ENCODE data around the gene METTL15.

METTL15 gene

DNA sequence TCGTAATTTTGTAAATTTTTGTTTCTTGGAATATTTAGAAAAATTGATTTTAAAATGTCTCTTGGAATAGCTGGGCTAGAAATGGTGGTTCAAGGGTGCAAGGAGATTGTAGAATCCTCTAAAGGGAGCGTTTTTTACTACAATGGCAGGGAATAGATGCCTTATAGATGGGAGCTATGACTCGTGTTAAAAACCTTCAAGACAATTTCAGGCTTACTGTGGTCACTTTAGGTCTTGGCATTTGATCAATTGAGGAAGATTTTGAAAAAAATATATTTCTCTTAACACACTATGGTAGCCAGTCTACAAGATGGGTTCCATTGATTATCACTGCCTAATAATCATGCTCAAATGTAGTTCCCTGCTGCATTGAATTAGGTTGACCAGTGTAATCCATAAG is 25.0 kb downstream of the METTL15 start:
- TF ChIP-seq, protein P1, sequence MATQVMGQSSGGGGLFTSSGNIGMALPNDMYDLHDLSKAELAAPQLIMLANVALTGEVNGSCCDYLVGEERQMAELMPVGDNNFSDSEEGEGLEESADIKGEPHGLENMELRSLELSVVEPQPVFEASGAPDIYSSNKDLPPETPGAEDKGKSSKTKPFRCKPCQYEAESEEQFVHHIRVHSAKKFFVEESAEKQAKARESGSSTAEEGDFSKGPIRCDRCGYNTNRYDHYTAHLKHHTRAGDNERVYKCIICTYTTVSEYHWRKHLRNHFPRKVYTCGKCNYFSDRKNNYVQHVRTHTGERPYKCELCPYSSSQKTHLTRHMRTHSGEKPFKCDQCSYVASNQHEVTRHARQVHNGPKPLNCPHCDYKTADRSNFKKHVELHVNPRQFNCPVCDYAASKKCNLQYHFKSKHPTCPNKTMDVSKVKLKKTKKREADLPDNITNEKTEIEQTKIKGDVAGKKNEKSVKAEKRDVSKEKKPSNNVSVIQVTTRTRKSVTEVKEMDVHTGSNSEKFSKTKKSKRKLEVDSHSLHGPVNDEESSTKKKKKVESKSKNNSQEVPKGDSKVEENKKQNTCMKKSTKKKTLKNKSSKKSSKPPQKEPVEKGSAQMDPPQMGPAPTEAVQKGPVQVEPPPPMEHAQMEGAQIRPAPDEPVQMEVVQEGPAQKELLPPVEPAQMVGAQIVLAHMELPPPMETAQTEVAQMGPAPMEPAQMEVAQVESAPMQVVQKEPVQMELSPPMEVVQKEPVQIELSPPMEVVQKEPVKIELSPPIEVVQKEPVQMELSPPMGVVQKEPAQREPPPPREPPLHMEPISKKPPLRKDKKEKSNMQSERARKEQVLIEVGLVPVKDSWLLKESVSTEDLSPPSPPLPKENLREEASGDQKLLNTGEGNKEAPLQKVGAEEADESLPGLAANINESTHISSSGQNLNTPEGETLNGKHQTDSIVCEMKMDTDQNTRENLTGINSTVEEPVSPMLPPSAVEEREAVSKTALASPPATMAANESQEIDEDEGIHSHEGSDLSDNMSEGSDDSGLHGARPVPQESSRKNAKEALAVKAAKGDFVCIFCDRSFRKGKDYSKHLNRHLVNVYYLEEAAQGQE (IDR thresholded peaks at IDR 0.05; ENCODE audit: insufficient read depth in 1 of 2, low read depth in 2 of 2, low read length in 2 of 2) = no peak
- TF ChIP-seq TAF1 (IDR thresholded peaks at IDR 0.05; ENCODE audit: borderline replicate concordance, insufficient read depth, low read length) = no peak
- no peak for TF ChIP-seq FOXP2 (optimal IDR thresholded peaks at IDR 0.05; ENCODE audit: borderline replicate concordance, extremely low read depth, extremely low read length, insufficient read depth)
- no peak for TF ChIP-seq SIN3A (IDR thresholded peaks at IDR 0.05; ENCODE audit: borderline replicate concordance, insufficient read depth, low read length)
- TF ChIP-seq POLR2AphosphoS5 (IDR thresholded peaks at IDR 0.05; ENCODE audit: low read depth, low read length) = no peak

DNA sequence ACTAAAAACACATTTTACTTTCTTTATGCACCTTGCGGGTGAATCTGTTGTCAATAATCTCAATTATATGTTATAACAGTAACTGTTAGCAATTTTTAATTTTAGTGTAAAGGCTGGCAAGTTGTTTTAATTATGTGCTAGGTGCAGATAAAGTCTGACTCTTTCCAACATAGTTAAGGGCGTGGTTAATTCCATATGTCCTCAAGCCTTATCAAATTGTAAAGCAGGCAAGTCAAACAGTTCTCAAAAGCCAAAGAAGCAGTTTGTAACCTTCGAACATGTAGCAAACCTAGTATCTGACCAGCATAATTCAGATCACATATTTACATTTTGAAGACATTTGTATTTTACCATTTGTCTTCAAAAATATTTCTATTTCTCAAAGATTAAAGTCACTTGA is 29.2 kb downstream of the METTL15 start:
- TF ChIP-seq TAF1 (IDR thresholded peaks at IDR 0.05; ENCODE audit: borderline replicate concordance, insufficient read depth, low read length) = no peak
- TF ChIP-seq SIN3A (IDR thresholded peaks at IDR 0.05; ENCODE audit: borderline replicate concordance, insufficient read depth, low read length) = no peak
- no peak for TF ChIP-seq FOXP2 (optimal IDR thresholded peaks at IDR 0.05; ENCODE audit: borderline replicate concordance, extremely low read depth, extremely low read length, insufficient read depth)
- no peak for TF ChIP-seq POLR2AphosphoS5 (IDR thresholded peaks at IDR 0.05; ENCODE audit: low read depth, low read length)
- TF ChIP-seq, protein P1 (IDR thresholded peaks at IDR 0.05; ENCODE audit: insufficient read depth in 1 of 2, low read depth in 2 of 2, low read length in 2 of 2) = no peak

DNA sequence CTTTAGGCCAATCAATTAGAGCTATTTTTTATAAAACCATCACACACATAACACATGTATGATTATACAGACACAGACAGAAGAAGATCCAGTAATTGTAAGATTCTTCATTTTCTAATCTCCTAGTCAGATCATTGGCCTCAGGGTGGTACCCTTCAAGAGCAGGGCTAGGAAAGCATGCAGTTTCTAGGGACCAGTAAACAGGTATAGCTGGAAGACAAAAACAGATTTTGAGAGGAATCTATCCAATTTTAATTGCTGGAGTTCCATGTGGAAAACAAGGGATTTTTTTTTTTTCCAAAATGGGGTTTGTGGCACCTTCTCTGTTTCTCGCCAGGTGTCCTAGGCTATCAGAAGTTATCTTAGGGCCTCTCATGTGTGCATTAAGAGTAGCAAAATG is 29.6 kb downstream of the METTL15 start:
- TF ChIP-seq POLR2AphosphoS5 (IDR thresholded peaks at IDR 0.05; ENCODE audit: low read depth, low read length) = no peak

DNA sequence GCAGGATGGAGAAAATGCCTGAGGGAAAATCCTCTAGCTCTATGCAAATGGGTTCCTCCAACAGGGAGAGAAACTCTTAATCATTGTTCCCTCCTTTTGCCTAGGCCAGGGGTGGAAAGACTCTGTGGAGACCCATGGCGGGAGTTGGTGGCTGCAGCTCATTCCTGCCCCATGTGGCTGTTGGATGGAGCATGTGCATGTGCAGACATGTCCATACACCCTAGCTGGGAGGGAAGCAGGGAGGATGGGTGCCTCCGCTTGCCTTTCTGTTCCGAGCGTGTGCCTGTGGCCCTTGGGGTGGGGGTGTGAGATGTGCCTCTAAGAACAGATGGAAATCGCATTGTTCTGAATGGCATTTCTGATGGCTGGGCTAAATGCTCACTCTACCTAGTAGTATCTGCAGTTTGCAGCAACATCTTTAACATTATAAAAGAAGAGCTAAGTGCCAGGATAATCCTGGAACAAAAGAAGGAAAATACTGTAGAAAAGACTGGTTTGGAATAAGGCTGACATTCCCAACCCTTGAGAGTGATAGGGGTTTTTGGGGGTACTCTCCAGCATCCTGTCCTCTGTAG is 31.7 kb downstream of the METTL15 start:
- no peak for TF ChIP-seq FOXP2 (optimal IDR thresholded peaks at IDR 0.05; ENCODE audit: borderline replicate concordance, extremely low read depth, extremely low read length, insufficient read depth)
- TF ChIP-seq POLR2AphosphoS5 (IDR thresholded peaks at IDR 0.05; ENCODE audit: low read depth, low read length) = no peak
- no peak for TF ChIP-seq TAF1 (IDR thresholded peaks at IDR 0.05; ENCODE audit: borderline replicate concordance, insufficient read depth, low read length)
- no peak for TF ChIP-seq SIN3A (IDR thresholded peaks at IDR 0.05; ENCODE audit: borderline replicate concordance, insufficient read depth, low read length)
- TF ChIP-seq, protein P1 (IDR thresholded peaks at IDR 0.05; ENCODE audit: insufficient read depth in 1 of 2, low read depth in 2 of 2, low read length in 2 of 2) = no peak

DNA sequence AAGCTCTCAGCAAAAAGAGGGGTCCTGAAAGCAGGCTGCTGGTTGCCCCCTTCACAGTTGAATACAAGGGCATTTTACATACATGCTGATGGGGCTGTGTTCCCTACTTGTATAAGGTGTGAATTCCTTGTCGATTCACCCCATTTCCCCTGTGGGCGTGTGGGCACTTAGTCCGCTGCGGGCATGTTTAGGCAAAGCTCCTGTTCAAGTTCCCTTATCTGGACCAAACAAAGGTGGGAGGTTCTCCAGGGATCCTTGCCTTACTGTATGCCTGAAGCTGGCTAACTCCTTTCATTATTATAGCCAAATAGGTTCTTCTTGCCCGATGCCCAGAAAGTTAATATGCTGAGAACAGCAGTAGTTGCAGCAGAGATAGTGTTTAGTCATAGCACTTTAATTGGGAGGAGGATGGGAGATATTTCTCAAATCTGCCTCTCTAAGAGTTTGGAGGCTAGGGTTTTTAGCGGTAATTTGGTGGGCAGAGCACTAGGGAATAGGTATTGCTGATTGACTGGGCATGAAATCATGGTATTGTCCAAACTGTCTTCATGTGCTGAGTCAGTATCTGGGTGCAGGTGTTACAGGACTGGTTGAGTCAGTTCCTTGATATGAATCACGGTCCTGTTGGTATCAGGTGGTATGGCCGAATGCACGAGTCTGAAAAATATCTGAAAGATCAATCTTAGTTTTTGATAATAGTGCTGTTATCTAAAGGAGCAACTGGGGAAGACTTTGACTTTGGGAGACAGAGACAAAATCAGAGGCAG is 32.7 kb downstream of the METTL15 start:
- TF ChIP-seq FOXP2 (optimal IDR thresholded peaks at IDR 0.05; ENCODE audit: borderline replicate concordance, extremely low read depth, extremely low read length, insufficient read depth) (no peak), TAF1 (IDR thresholded peaks at IDR 0.05; ENCODE audit: borderline replicate concordance, insufficient read depth, low read length) (no peak), POLR2AphosphoS5 (IDR thresholded peaks at IDR 0.05; ENCODE audit: low read depth, low read length) (no peak), SIN3A (IDR thresholded peaks at IDR 0.05; ENCODE audit: borderline replicate concordance, insufficient read depth, low read length) (no peak)
- TF ChIP-seq, protein P1 (IDR thresholded peaks at IDR 0.05; ENCODE audit: insufficient read depth in 1 of 2, low read depth in 2 of 2, low read length in 2 of 2) = no peak
